Smooth muscle cell of bladder (primary cell): ENCODE data around the gene NLRC5. TPM values are rescaled to one million over a fixed set of nuclear protein-coding genes. Genes with fewer than 3 reads are reported as not detected.

ENCODE experiments used
- total RNA-seq: library from RNA; depleted of rRNA; stranded (reverse); fragments of >200 nt; gene quantifications from 2 replicates; pipeline ENCODE4 v1.2.3, GENCODE V29; 2014

Gene NLRC5
- 12.2 and 12.4 TPM in 2 replicates for total RNA-seq

DNA sequence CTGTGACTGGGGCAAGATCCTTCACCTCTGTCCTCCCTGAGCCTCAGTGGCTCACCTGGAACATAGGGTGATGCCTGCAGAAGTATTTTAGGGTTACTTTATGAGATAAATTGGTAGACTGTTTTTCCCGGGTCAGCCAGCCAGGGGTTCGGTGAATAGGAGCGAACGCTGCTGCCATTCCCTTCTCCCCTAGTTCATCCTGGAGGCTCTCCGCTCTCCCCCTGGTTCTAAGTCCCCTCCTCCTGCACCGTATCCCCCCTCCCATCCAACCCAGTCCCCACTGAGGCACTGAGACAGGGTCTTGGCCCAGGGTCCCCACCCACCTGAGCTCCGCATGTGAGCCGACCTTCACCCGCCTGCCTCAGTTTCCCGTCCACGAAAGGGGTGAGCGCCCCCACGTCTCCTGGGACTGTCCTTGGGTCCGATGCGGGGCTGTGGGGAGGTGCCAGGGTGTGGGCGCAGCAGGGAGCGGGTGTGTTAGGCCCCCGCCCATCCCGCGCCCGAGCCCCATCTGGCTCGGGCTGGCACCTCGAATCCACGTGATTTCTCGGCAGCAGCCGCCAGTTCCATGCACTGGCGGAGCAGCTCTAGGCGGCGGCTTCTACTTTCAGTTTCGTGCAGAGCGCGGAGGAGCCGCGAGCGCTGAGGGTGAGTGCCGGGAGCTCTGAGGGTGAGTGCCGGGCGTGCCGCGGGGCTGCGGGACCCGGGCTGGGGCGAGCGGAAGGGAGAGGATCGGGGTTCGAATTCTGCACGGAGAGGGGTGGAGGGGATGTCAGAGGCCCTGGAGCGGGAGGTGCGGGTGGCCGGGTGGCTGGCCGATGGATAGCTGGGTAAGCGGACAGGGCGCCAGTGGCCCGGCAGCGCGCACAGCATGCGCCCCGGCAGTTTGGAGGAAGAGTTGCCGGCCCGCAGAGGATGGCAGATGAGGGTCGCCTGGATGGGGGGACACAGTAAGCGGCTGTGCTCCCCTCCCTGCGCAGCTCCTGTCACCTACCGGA is at the start of gene NLRC5:
Gene NLRC5, plus strand, starts transcription at position 610 of the 998 bp plus-strand sequence. CDS start 31,156 bp downstream, outside the sequence.

DNA sequence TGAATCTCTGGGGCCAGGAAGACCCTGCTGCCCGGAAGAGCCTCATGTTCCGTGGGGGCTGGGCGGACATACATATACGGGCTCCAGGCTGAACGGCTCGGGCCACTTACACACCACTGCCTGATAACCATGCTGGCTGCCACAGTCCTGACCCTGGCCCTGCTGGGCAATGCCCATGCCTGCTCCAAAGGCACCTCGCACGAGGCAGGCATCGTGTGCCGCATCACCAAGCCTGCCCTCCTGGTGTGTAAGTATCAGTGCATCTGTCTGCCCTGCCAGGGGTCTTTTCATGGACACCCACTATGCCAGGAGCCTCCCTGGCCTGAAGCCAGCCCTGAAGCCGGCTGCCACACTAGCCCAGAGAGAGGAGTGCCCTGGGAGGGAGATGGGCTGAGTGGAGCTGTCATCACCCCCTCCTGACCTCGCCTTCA is 27.5 kb upstream of the NLRC5 start, which contains the start of gene CETP:
Gene CETP, plus strand, starts transcription at position 100 of the 431 bp plus-strand sequence. Its CDS starts 30 bp downstream, at position 130.

DNA sequence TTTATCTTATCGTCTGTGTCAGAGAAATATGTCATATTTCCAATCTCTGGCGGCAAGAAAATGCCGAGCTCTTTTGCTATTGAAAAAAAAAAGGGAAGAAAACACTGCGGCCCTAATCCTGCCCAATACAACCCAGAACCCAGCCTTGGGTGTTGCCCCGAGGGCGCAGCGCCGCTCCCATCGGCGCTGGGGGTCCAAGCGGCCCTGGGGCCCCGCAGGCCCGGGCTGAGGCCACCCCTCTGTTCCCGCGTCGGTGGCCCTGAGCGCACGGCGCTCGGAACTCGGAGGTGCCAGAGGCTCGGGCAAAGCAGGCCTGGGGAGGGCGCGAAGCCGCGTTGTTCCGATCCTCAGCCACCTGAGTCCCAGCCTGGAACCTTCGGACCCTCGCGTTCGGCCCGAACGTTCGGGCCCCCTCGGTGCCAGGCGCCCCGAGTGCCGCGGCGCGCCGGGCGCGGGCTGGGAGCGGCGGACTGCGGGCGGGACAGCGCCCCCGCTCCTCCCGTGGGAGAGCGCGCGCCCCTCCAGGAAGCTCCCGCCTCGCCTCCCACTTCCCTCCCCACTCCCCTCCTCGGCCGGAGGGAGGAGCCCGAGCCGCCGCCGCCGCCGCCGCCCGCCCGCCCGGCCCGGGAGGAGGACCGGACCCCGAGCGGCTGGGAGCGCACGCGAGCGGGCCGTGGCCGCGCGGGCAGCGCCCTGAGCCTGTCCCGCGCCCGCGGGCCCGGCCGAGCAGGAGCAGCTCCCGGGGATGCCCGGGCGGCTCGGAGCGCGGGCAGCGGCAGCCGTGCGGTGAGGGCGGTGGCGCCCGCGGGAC is 102.8 kb downstream of the NLRC5 start, which contains the start of gene CPNE2:
Gene CPNE2, plus strand, starts transcription at position 609 of the 811 bp plus-strand sequence. CDS start 18,160 bp downstream, outside the sequence.

Other genes with a start within 250 kb of the NLRC5 start
- gene SLC12A3, start 124.3 kb upstream of the NLRC5 start, total RNA-seq: under 0.01 TPM in 1 of 2 replicates, not detected in the other
- gene HERPUD1, start 57.4 kb upstream of the NLRC5 start, total RNA-seq: 77.7 and 84.1 TPM in 2 replicates
- gene CETP, start 27.6 kb upstream of the NLRC5 start, total RNA-seq: not detected in 2 replicates
- 10.2 and 10.4 TPM in 2 replicates for gene CPNE2, start 103.0 kb downstream of the NLRC5 start, total RNA-seq
- 54.6 and 57.5 TPM in 2 replicates for gene PSME3IP1, start 196.5 kb downstream of the NLRC5 start, total RNA-seq
- 34.7 and 39.4 TPM in 2 replicates for gene RSPRY1, start 196.8 kb downstream of the NLRC5 start, total RNA-seq